ENCODE results near the gene SMARCA4.

DNA sequence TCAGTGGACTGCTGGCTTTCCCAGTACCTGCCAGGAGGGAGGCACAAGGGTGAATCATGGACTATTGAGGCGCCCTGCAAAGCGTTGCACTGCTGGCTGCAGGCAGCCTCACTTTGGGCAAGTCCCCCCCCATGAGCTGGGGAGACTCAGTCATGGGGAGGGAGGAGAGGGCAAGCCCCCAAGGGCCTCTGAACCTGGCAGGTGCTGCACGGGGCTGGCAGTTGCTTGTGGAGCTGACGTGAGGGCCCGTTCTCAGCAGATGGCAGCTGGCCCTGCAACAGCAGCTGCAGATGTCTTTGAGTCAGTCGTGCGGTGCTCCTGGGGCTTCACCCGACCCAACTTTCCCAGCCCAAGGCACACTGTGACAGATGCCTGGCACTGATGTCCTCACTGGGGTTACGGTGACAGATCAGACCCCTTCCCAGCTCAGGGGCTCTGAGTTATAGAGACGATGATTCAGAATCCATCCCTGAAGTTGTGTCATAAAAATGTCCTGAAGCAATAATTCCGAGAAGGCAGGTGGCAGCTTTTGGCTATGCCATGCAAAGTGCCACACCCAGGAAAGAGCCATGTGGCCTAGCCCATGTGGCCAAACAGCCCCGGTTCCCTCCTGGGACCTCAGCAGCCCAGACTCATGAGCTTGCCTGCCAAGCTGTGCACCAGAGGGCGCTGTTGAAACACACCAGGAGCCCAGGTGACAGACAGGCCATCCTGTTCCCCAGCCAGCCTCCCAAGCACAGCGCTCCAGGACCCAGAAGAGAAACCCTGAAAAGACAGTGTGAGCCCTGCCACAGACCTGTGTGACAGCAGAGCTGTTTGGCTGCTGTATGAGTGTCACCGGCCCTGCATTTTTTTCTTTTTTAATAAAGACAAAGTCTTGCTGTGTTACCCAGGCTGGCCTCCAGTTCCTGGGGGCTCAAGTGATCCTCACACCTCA is 74.9 kb downstream of the SMARCA4 start:
- TF ChIP-seq, protein P1, sequence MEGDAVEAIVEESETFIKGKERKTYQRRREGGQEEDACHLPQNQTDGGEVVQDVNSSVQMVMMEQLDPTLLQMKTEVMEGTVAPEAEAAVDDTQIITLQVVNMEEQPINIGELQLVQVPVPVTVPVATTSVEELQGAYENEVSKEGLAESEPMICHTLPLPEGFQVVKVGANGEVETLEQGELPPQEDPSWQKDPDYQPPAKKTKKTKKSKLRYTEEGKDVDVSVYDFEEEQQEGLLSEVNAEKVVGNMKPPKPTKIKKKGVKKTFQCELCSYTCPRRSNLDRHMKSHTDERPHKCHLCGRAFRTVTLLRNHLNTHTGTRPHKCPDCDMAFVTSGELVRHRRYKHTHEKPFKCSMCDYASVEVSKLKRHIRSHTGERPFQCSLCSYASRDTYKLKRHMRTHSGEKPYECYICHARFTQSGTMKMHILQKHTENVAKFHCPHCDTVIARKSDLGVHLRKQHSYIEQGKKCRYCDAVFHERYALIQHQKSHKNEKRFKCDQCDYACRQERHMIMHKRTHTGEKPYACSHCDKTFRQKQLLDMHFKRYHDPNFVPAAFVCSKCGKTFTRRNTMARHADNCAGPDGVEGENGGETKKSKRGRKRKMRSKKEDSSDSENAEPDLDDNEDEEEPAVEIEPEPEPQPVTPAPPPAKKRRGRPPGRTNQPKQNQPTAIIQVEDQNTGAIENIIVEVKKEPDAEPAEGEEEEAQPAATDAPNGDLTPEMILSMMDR (IDR thresholded peaks at IDR 0.05; ENCODE audit: poor library complexity) = peak; percentile 81
- no peak for TF ChIP-seq EZH2 (IDR thresholded peaks at IDR 0.05; ENCODE audit: borderline replicate concordance)

Measured in hepatocyte (in vitro differentiated cells).